IgD-negative memory B cell (primary cell): ENCODE results near the gene CRPPA. TPM values are rescaled to one million over a fixed set of nuclear protein-coding genes. Genes with fewer than 3 reads are reported as not detected.

ENCODE experiments used
- H3K27ac Mint-ChIP-seq, 3 donors: one replicate each; pipeline ENCODE4 v1.8.0; 2020 to 2022; ENCODE audit warnings: mild to moderate bottlenecking in 3 of 3, mixed read lengths in 3 of 3, moderate library complexity in 1 of 3
- H3K27me3 Mint-ChIP-seq: one replicate; pipeline ENCODE4 v1.8.0; 2021; ENCODE audit warnings: mixed read lengths
- H3K36me3 Mint-ChIP-seq: one replicate; pipeline ENCODE4 v1.8.0; 2020; ENCODE audit warnings: mild to moderate bottlenecking, mixed read lengths
- H3K4me1 Mint-ChIP-seq, 3 donors: one replicate each; pipeline ENCODE4 v1.8.0; 2020 to 2022; ENCODE audit warnings: mixed read lengths in 3 of 3, mild to moderate bottlenecking in 1 of 3
- H3K4me3 Mint-ChIP-seq, 4 donors: one replicate each; pipeline ENCODE4 v1.8.0; 2020 to 2022; ENCODE audit warnings: mild to moderate bottlenecking in 4 of 4, mixed read lengths in 4 of 4, moderate library complexity in 3 of 4
- H3K9me3 Mint-ChIP-seq, 3 donors: one replicate each; pipeline ENCODE4 v1.8.0; 2020 to 2021; ENCODE audit warnings: mixed read lengths in 3 of 3, mild to moderate bottlenecking in 1 of 3
- polyA plus RNA-seq: library from polyadenylated mRNA; unstranded; fragments of 300-500 nt; fragmentation: Illumina TruSeq; gene quantifications from one replicate; pipeline ENCODE4 v1.2.3, GENCODE V29; 2021

Gene CRPPA
- polyA plus RNA-seq, 1 donor from 2014 or later, result 0.79 TPM

- no peaks in the 10 kb centered on the region for H3K27me3 Mint-ChIP-seq
- peak overlapping the region in 1 of 3 donors; percentile 3 for H3K27ac Mint-ChIP-seq
- peaks cover 2% of the 10 kb centered on the region for H3K36me3 Mint-ChIP-seq
- peak overlapping the region in 1 of 4 donors; percentile 3 for H3K4me3 Mint-ChIP-seq
- peaks cover 12 to 15% (median 15%) of the 10 kb centered on the region in 3 donors for H3K4me1 Mint-ChIP-seq
- H3K9me3 Mint-ChIP-seq, result no peaks in the 10 kb centered on the region
Observed at GRCh38 chr7:16416289-16417282, 4.8 kb downstream of the CRPPA start.

GRCh38 chr7:16412274-16413254 lies 8.8 kb downstream of the CRPPA start:
- Mint-ChIP-seq H3K9me3 (peaks cover 0 to 2% (median 0%) of the 10 kb centered on the region in 3 donors), H3K27me3 (no peaks in the 10 kb centered on the region), H3K27ac (no peak overlapping the region), H3K4me3 (no peak overlapping the region), H3K4me1 (peaks cover 3 to 7% (median 4%) of the 10 kb centered on the region in 3 donors), H3K36me3 (peaks cover 2% of the 10 kb centered on the region)

- H3K9me3 Mint-ChIP-seq, result peaks cover 0 to 2% (median 0%) of the 10 kb centered on the region in 3 donors
- H3K36me3 Mint-ChIP-seq, result peaks cover 3% of the 10 kb centered on the region
- no peak overlapping the region for H3K27ac Mint-ChIP-seq
- H3K27me3 Mint-ChIP-seq, result no peaks in the 10 kb centered on the region
- H3K4me1 Mint-ChIP-seq, result no peaks in the 10 kb centered on the region
- H3K4me3 Mint-ChIP-seq, result no peak overlapping the region
Observed at GRCh38 chr7:16411391-16411790, 9.9 kb downstream of the CRPPA start.

- Mint-ChIP-seq H3K27ac (no peak overlapping the region), H3K9me3 (peaks cover 0 to 2% (median 0%) of the 10 kb centered on the region in 3 donors)
Observed at GRCh38 chr7:16409777-16410176, 11.6 kb downstream of the CRPPA start.

GRCh38 chr7:16404636-16405035 lies 16.7 kb downstream of the CRPPA start:
- Mint-ChIP-seq H3K27ac (no peak overlapping the region), H3K9me3 (peaks cover 4 to 18% (median 7%) of the 10 kb centered on the region in 3 donors), H3K4me1 (peaks cover 0 to 3% (median 0%) of the 10 kb centered on the region in 3 donors), H3K27me3 (no peaks in the 10 kb centered on the region), H3K36me3 (peaks cover 5% of the 10 kb centered on the region), H3K4me3 (no peak overlapping the region)

More at GRCh38 chr7:16409777-16410176, 11.6 kb downstream of the CRPPA start:
- H3K36me3 Mint-ChIP-seq, result peaks cover 3% of the 10 kb centered on the region
- H3K4me3 Mint-ChIP-seq, result no peak overlapping the region
- H3K4me1 Mint-ChIP-seq, result peaks cover 0 to under 1% (median 0%) of the 10 kb centered on the region in 3 donors
- H3K27me3 Mint-ChIP-seq, result no peaks in the 10 kb centered on the region

- Mint-ChIP-seq H3K36me3 (peaks cover 5% of the 10 kb centered on the region), H3K4me1 (peaks cover 0 to 3% (median 0%) of the 10 kb centered on the region in 3 donors), H3K4me3 (no peak overlapping the region), H3K27ac (no peak overlapping the region), H3K9me3 (peaks cover 7 to 18% (median 7%) of the 10 kb centered on the region in 3 donors), H3K27me3 (no peaks in the 10 kb centered on the region)
Observed at GRCh38 chr7:16403475-16403874, 17.9 kb downstream of the CRPPA start.

- no peak overlapping the region for H3K4me3 Mint-ChIP-seq
- H3K4me1 Mint-ChIP-seq, result peaks cover 0 to 3% (median 0%) of the 10 kb centered on the region in 3 donors
- peaks cover 5% of the 10 kb centered on the region for H3K36me3 Mint-ChIP-seq
- no peak overlapping the region for H3K27ac Mint-ChIP-seq
- no peaks in the 10 kb centered on the region for H3K27me3 Mint-ChIP-seq
- H3K9me3 Mint-ChIP-seq, result peaks cover 7 to 18% (median 7%) of the 10 kb centered on the region in 3 donors
Observed at GRCh38 chr7:16402940-16403339, 18.4 kb downstream of the CRPPA start.

GRCh38 chr7:16402091-16402490 lies 19.2 kb downstream of the CRPPA start:
- Mint-ChIP-seq H3K27me3 (no peaks in the 10 kb centered on the region), H3K4me3 (no peak overlapping the region), H3K27ac (no peak overlapping the region), H3K4me1 (peaks cover 0 to 3% (median 0%) of the 10 kb centered on the region in 3 donors), H3K36me3 (peaks cover 3% of the 10 kb centered on the region), H3K9me3 (peaks cover 7 to 18% (median 9%) of the 10 kb centered on the region in 3 donors)

GRCh38 chr7:16400893-16401275 lies 20.5 kb downstream of the CRPPA start:
- peaks cover 0 to 3% (median 3%) of the 10 kb centered on the region in 3 donors for H3K4me1 Mint-ChIP-seq
- H3K9me3 Mint-ChIP-seq, result peaks cover 7 to 18% (median 13%) of the 10 kb centered on the region in 3 donors
- no peaks in the 10 kb centered on the region for H3K27me3 Mint-ChIP-seq
- H3K36me3 Mint-ChIP-seq, result peaks cover 3% of the 10 kb centered on the region
- H3K4me3 Mint-ChIP-seq, result no peak overlapping the region
- no peak overlapping the region for H3K27ac Mint-ChIP-seq

- peak overlapping the region in 2 of 4 donors; percentile 3 to 43 for H3K4me3 Mint-ChIP-seq
- peaks cover 3% of the 10 kb centered on the region for H3K36me3 Mint-ChIP-seq
- H3K27me3 Mint-ChIP-seq, result no peaks in the 10 kb centered on the region
- H3K4me1 Mint-ChIP-seq, result peaks cover 0 to 3% (median 3%) of the 10 kb centered on the region in 3 donors
- peaks cover 7 to 18% (median 13%) of the 10 kb centered on the region in 3 donors for H3K9me3 Mint-ChIP-seq
- no peak overlapping the region for H3K27ac Mint-ChIP-seq
Observed at GRCh38 chr7:16399916-16400892, 21.1 kb downstream of the CRPPA start.

- Mint-ChIP-seq H3K4me3 (no peak overlapping the region), H3K27ac (no peak overlapping the region), H3K27me3 (no peaks in the 10 kb centered on the region), H3K4me1 (peaks cover 0 to 3% (median 0%) of the 10 kb centered on the region in 3 donors), H3K36me3 (peaks cover 3% of the 10 kb centered on the region), H3K9me3 (peaks cover 7 to 18% (median 13%) of the 10 kb centered on the region in 3 donors)
Observed at GRCh38 chr7:16399265-16399831, 22.0 kb downstream of the CRPPA start.

- H3K36me3 Mint-ChIP-seq, result peaks cover 3% of the 10 kb centered on the region
- H3K27me3 Mint-ChIP-seq, result no peaks in the 10 kb centered on the region
- H3K27ac Mint-ChIP-seq, result no peak overlapping the region
- H3K4me3 Mint-ChIP-seq, result no peak overlapping the region
- peaks cover 7 to 22% (median 13%) of the 10 kb centered on the region in 3 donors for H3K9me3 Mint-ChIP-seq
- H3K4me1 Mint-ChIP-seq, result peaks cover 0 to 3% (median 0%) of the 10 kb centered on the region in 3 donors
Observed at GRCh38 chr7:16398146-16399017, 23.0 kb downstream of the CRPPA start.
